ENCODE data around the gene CTNNA3. TPM values are rescaled to one million over a fixed set of nuclear protein-coding genes. Genes with fewer than 3 reads are reported as not detected.

The CTNNA3 gene
- polyA plus RNA-seq, 1 experiment, result 0.26 TPM

- POLR2A ChIA-PET, result no interaction called here
Observed at GRCh38 chr10:67119651-67120050, 576.3 kb downstream of the CTNNA3 start.

DNA sequence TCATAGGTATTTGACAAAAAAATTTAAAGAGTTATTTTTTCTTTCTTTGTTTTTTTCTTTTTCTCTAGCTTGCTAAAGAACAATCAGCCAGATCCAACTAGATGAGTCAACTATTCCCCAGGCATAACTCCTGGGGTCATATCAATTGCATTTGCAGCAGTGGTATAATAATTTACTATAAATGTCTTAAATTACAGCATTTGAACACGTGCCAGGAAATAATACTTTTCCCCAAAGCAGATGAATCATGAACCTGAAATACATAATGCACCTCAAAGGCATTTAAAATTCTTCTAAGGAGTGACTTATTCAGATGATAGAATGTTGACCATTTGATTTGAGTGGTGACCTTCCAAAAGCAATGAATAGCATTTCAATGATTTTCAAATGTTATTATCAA is 580.0 kb downstream of the CTNNA3 start:
- Histone ChIP-seq H3K4me3 (ENCODE audit: low read depth, low read length) (no peak overlapping the region), H3K27me3 (ENCODE audit: control insufficient read depth, insufficient read depth, low read length) (no peaks in the 10 kb centered on the region), H3K9me3 (ENCODE audit: control insufficient read depth, insufficient read depth, low read length) (no peaks in the 10 kb centered on the region), H3K27ac (ENCODE audit: low read depth, low read length) (no peak overlapping the region)
- ChIA-PET POLR2A (no interaction called here), CTCF (interaction anchor here (1.2 kb wide), 1 partner anchor 663 kb away, joined by 3 read pairs; no protein-coding TSS in a partner anchor)
- DNase-seq (ENCODE audit: low read depth, low spot score), result no peak
- TF ChIP-seq CTCF (IDR thresholded peaks at IDR 0.05; ENCODE audit: low read depth, low read length), result no peak

More at GRCh38 chr10:67119651-67120050, 576.3 kb downstream of the CTNNA3 start:
- Histone ChIP-seq H3K27me3 (ENCODE audit: control insufficient read depth, insufficient read depth, low read length) (no peaks in the 10 kb centered on the region), H3K4me3 (ENCODE audit: low read depth, low read length) (no peak overlapping the region), H3K9me3 (ENCODE audit: control insufficient read depth, insufficient read depth, low read length) (no peaks in the 10 kb centered on the region), H3K27ac (ENCODE audit: low read depth, low read length) (no peak overlapping the region)
- DNase-seq (ENCODE audit: low read depth, low spot score), result no peak
- CTCF ChIA-PET, result no interaction called here
- TF ChIP-seq CTCF (IDR thresholded peaks at IDR 0.05; ENCODE audit: low read depth, low read length), result no peak

DNA sequence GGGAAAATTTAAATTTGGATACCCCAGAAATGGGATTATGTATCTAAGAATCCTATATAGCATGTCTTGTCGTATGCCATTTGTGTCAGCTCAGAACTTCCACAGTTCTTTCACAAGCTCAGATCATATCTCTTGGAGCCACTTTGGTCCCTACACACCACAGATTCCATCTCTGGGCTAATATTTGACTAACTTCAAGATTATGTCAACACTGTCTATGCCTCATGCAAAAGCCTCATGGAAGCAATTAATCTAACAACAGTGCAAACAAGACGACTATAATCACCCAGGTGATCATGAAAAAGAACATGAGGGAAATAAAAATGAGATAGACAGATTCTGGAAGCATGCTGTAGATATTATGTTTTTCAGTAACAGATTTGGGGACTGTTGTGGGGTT is 581.0 kb downstream of the CTNNA3 start:
- no peak for TF ChIP-seq CTCF (IDR thresholded peaks at IDR 0.05; ENCODE audit: low read depth, low read length)
- H3K27ac ChIP-seq (ENCODE audit: low read depth, low read length), result no peak overlapping the region
- no peak for DNase-seq (ENCODE audit: low read depth, low spot score)
- POLR2A ChIA-PET, result no interaction called here
- no peaks in the 10 kb centered on the region for H3K9me3 ChIP-seq (ENCODE audit: control insufficient read depth, insufficient read depth, low read length)
- CTCF ChIA-PET, result no interaction called here
- H3K27me3 ChIP-seq (ENCODE audit: control insufficient read depth, insufficient read depth, low read length), result no peaks in the 10 kb centered on the region
- no peak overlapping the region for H3K4me3 ChIP-seq (ENCODE audit: low read depth, low read length)

- H3K27ac ChIP-seq (ENCODE audit: low read depth, low read length), result no peak overlapping the region
- no peaks in the 10 kb centered on the region for H3K27me3 ChIP-seq (ENCODE audit: control insufficient read depth, insufficient read depth, low read length)
- H3K4me3 ChIP-seq (ENCODE audit: low read depth, low read length), result no peak overlapping the region
- POLR2A ChIA-PET, result no interaction called here
- no peak for TF ChIP-seq CTCF (IDR thresholded peaks at IDR 0.05; ENCODE audit: low read depth, low read length)
- no peak for DNase-seq (ENCODE audit: low read depth, low spot score)
- no peaks in the 10 kb centered on the region for H3K9me3 ChIP-seq (ENCODE audit: control insufficient read depth, insufficient read depth, low read length)
- CTCF ChIA-PET, result no interaction called here
Observed at GRCh38 chr10:67112765-67113164, 583.2 kb downstream of the CTNNA3 start.

DNA sequence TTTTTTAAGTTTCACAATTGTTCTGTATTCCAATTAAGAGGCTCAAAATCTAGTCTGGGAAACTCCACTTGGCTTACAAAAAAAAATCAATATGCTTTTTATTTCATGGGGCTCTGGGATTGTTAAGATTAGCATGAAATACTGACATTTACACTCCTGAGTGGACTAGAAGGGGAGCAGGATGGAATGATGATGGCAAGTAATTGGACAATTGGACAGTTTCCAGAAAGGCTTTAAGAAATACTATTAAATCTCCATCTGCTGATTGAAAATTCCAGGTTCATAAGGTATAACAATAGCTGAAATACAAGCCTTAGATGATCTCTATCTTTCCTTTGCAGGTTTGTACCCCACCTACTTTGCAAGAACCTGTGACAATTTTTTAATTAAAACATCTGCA is 585.7 kb downstream of the CTNNA3 start:
- no peak overlapping the region for H3K27ac ChIP-seq (ENCODE audit: low read depth, low read length)

More for the DNA sequence above, 585.7 kb downstream of the CTNNA3 start:
- Histone ChIP-seq H3K4me3 (ENCODE audit: low read depth, low read length) (no peak overlapping the region), H3K27me3 (ENCODE audit: control insufficient read depth, insufficient read depth, low read length) (no peaks in the 10 kb centered on the region), H3K9me3 (ENCODE audit: control insufficient read depth, insufficient read depth, low read length) (no peaks in the 10 kb centered on the region)
- no peak for TF ChIP-seq CTCF (IDR thresholded peaks at IDR 0.05; ENCODE audit: low read depth, low read length)
- ChIA-PET POLR2A (no interaction called here), CTCF (no interaction called here)
- no peak for DNase-seq (ENCODE audit: low read depth, low spot score)
